ENCODE measurements around the gene YPEL1. TPM values are rescaled to one million over a fixed set of nuclear protein-coding genes. Genes with fewer than 3 reads are reported as not detected.
A peak's percentile ranks its signal among the peaks of the same experiment; 100 is the strongest.

YPEL1 gene
- total and polyA plus RNA-seq, 2 of the 13 experiments (the other 11 are each of a cell fraction or from before 2014, with no cell fraction given), result 0.33 to 2.5 TPM

DNA sequence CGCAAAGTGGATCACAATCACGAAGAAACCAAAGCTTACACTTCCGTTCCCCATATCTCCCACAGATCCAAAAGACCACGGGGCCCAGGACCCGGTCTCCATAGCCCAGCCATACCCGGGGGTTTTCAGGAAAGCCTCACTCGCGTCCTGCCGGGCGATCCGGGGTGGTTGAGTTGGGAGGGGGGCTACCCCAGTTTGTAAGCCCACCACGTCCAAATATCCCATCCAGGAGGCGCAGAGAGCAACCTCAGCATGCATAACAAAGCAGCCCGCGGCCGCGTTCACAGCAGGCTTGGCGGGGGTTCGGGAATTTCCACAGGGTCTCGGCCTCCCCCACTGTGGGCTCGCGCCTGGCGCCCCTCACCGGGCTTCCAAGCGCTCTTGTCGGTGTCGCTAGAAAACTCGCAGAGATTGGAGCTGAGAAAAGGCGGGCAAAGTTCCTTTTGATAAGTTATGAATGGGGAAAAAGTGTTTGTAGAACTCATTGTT, 84.0 kb downstream of the YPEL1 start (continued):
- TF ChIP-seq, protein P1, sequence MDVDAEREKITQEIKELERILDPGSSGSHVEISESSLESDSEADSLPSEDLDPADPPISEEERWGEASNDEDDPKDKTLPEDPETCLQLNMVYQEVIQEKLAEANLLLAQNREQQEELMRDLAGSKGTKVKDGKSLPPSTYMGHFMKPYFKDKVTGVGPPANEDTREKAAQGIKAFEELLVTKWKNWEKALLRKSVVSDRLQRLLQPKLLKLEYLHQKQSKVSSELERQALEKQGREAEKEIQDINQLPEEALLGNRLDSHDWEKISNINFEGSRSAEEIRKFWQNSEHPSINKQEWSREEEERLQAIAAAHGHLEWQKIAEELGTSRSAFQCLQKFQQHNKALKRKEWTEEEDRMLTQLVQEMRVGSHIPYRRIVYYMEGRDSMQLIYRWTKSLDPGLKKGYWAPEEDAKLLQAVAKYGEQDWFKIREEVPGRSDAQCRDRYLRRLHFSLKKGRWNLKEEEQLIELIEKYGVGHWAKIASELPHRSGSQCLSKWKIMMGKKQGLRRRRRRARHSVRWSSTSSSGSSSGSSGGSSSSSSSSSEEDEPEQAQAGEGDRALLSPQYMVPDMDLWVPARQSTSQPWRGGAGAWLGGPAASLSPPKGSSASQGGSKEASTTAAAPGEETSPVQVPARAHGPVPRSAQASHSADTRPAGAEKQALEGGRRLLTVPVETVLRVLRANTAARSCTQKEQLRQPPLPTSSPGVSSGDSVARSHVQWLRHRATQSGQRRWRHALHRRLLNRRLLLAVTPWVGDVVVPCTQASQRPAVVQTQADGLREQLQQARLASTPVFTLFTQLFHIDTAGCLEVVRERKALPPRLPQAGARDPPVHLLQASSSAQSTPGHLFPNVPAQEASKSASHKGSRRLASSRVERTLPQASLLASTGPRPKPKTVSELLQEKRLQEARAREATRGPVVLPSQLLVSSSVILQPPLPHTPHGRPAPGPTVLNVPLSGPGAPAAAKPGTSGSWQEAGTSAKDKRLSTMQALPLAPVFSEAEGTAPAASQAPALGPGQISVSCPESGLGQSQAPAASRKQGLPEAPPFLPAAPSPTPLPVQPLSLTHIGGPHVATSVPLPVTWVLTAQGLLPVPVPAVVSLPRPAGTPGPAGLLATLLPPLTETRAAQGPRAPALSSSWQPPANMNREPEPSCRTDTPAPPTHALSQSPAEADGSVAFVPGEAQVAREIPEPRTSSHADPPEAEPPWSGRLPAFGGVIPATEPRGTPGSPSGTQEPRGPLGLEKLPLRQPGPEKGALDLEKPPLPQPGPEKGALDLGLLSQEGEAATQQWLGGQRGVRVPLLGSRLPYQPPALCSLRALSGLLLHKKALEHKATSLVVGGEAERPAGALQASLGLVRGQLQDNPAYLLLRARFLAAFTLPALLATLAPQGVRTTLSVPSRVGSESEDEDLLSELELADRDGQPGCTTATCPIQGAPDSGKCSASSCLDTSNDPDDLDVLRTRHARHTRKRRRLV (CRISPR knock-in tag; IDR thresholded peaks at IDR 0.05), result 0 out of 2 replicates have a peak, but pooled peaks have one; percentile 49
- TF ChIP-seq NRL (CRISPR knock-in tag; IDR thresholded peaks at IDR 0.05; ENCODE audit: borderline replicate concordance), result no peak
- TF ChIP-seq PRMT3 (CRISPR knock-in tag; IDR thresholded peaks at IDR 0.05; ENCODE audit: borderline replicate concordance, low read depth), result 0 out of 2 replicates have a peak, but pooled peaks have one; percentile 30
- no peak for TF ChIP-seq ZNF430 (CRISPR knock-in tag; IDR thresholded peaks at IDR 0.05)
- TF ChIP-seq, protein P2, sequence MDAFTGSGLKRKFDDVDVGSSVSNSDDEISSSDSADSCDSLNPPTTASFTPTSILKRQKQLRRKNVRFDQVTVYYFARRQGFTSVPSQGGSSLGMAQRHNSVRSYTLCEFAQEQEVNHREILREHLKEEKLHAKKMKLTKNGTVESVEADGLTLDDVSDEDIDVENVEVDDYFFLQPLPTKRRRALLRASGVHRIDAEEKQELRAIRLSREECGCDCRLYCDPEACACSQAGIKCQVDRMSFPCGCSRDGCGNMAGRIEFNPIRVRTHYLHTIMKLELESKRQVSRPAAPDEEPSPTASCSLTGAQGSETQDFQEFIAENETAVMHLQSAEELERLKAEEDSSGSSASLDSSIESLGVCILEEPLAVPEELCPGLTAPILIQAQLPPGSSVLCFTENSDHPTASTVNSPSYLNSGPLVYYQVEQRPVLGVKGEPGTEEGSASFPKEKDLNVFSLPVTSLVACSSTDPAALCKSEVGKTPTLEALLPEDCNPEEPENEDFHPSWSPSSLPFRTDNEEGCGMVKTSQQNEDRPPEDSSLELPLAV (CRISPR knock-in tag; conservative IDR thresholded peaks at IDR 0.05; ENCODE audit: low read depth), result no peak
- no peak for TF ChIP-seq YEATS4 (CRISPR knock-in tag; IDR thresholded peaks at IDR 0.05; ENCODE audit: borderline replicate concordance)
- no peak for TF ChIP-seq GABPA (IDR thresholded peaks at IDR 0.05; ENCODE audit: low read depth, low read length)
- TF ChIP-seq GABPA (CRISPR knock-in tag; IDR thresholded peaks at IDR 0.05; ENCODE audit: low read depth), result no peak; the same call in 1 of the 2 replicates
- TF ChIP-seq NPAS2 (CRISPR knock-in tag; IDR thresholded peaks at IDR 0.05; ENCODE audit: borderline replicate concordance), result no peak
- TF ChIP-seq, protein P3, sequence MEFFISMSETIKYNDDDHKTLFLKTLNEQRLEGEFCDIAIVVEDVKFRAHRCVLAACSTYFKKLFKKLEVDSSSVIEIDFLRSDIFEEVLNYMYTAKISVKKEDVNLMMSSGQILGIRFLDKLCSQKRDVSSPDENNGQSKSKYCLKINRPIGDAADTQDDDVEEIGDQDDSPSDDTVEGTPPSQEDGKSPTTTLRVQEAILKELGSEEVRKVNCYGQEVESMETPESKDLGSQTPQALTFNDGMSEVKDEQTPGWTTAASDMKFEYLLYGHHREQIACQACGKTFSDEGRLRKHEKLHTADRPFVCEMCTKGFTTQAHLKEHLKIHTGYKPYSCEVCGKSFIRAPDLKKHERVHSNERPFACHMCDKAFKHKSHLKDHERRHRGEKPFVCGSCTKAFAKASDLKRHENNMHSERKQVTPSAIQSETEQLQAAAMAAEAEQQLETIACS (CRISPR knock-in tag; IDR thresholded peaks at IDR 0.05), result no peak
- TF ChIP-seq TCF7L2 (IDR thresholded peaks at IDR 0.05; ENCODE audit: low read depth, low read length), result no peak
- peak; percentile 52; the same call in 1 of the 2 replicates for TF ChIP-seq IRX3 (CRISPR knock-in tag; IDR thresholded peaks at IDR 0.05; ENCODE audit: borderline replicate concordance, low read depth)
- TF ChIP-seq FOXO1 (CRISPR knock-in tag; IDR thresholded peaks at IDR 0.05), result no peak
- TF ChIP-seq, protein P4, sequence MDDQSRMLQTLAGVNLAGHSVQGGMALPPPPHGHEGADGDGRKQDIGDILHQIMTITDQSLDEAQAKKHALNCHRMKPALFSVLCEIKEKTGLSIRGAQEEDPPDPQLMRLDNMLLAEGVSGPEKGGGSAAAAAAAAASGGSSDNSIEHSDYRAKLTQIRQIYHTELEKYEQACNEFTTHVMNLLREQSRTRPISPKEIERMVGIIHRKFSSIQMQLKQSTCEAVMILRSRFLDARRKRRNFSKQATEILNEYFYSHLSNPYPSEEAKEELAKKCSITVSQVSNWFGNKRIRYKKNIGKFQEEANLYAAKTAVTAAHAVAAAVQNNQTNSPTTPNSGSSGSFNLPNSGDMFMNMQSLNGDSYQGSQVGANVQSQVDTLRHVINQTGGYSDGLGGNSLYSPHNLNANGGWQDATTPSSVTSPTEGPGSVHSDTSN (CRISPR knock-in tag; IDR thresholded peaks at IDR 0.05; ENCODE audit: borderline replicate concordance), result no peak
- TF ChIP-seq REPIN1 (CRISPR knock-in tag; IDR thresholded peaks at IDR 0.05; ENCODE audit: borderline replicate concordance, low read depth), result no peak
- TF ChIP-seq ZNF101 (CRISPR knock-in tag; IDR thresholded peaks at IDR 0.05; ENCODE audit: borderline replicate concordance, low read depth), result no peak
- TF ChIP-seq HHEX (CRISPR knock-in tag; IDR thresholded peaks at IDR 0.05), result no peak
- peak; percentile 60; the same call in 1 of the 2 replicates for TF ChIP-seq PHF21A (CRISPR knock-in tag; IDR thresholded peaks at IDR 0.05)
- no peak for TF ChIP-seq GTF2F1 (IDR thresholded peaks at IDR 0.05; ENCODE audit: low read length)
- peak; percentile 73; the same call in 1 of the 2 replicates for TF ChIP-seq KMT2B (CRISPR knock-in tag; IDR thresholded peaks at IDR 0.05)
- TF ChIP-seq, protein P5, sequence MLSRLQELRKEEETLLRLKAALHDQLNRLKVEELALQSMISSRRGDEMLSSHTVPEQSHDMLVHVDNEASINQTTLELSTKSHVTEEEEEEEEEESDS (CRISPR knock-in tag; IDR thresholded peaks at IDR 0.05; ENCODE audit: borderline replicate concordance), result no peak

All from HepG2 (cell line).